ENCODE measurements around the gene KHDRBS2. TPM values are rescaled to one million over a fixed set of nuclear protein-coding genes. Genes with fewer than 3 reads are reported as not detected.

KHDRBS2 gene
- polyA plus RNA-seq, 1 of the 3 experiments (the other 2 are of a cell fraction), result not detected

- Histone ChIP-seq H3K79me2 (ENCODE audit: insufficient read depth) (no peaks in the 10 kb centered on the region), H2AFZ (ENCODE audit: low read depth) (no peak overlapping the region), H3K27me3 (ENCODE audit: insufficient read depth) (no peaks in the 10 kb centered on the region), H3K36me3 (replicated peaks in 1 of 2; ENCODE audit: control insufficient read depth in 1 of 2, insufficient read depth in 2 of 2, low read length in 1 of 2) (no peaks in the 10 kb centered on the region), H3K9me2 (no peaks in the 10 kb centered on the region), H3F3A (replicated peaks; ENCODE audit: insufficient read depth) (no peaks in the 10 kb centered on the region), H3K4me2 (no peak overlapping the region), H4K20me1 (ENCODE audit: insufficient read depth) (no peaks in the 10 kb centered on the region), H3K27ac (ENCODE audit: low read depth in 2 of 2, low read length in 1 of 2) (no peak overlapping the region), H3K4me3 (ENCODE audit: low read depth in 2 of 2, low read length in 1 of 2) (no peak overlapping the region), H3K9ac (no peak overlapping the region), H3K4me1 (ENCODE audit: control insufficient read depth in 1 of 2, insufficient read depth in 2 of 2, low read depth in 1 of 2, low read length in 1 of 2) (no peaks in the 10 kb centered on the region), H3K9me3 (no peaks in the 10 kb centered on the region)
- no peak for DNase-seq
- 0% methylated on average over 2 of the region's 2 CpGs for WGBS (ENCODE audit: low lambda C conversion rate)
- ChIA-PET POLR2A (no interaction called here), CTCF (no interaction called here)
- no peak for TF ChIP-seq JUND (IDR thresholded peaks at IDR 0.05)
- TF ChIP-seq RCOR1 (IDR thresholded peaks at IDR 0.05; ENCODE audit: low read length), result no peak
- no peak for TF ChIP-seq RXRA (IDR thresholded peaks at IDR 0.05; ENCODE audit: borderline replicate concordance, low read depth)
- no peak for TF ChIP-seq MAX (IDR thresholded peaks at IDR 0.05; ENCODE audit: low read depth)
- no peak for TF ChIP-seq NRF1 (IDR thresholded peaks at IDR 0.05; ENCODE audit: low read depth, low read length)
- TF ChIP-seq CHD2 (IDR thresholded peaks at IDR 0.05; ENCODE audit: low read length, partially characterized antibody), result no peak
- no peak for TF ChIP-seq RFX5 (IDR thresholded peaks at IDR 0.05; ENCODE audit: low read length)
- no peak for TF ChIP-seq ELF1 (IDR thresholded peaks at IDR 0.05)
- TF ChIP-seq POLR2AphosphoS5 (IDR thresholded peaks at IDR 0.05; ENCODE audit: low read depth, low read length), result no peak
- TF ChIP-seq RAD21 (IDR thresholded peaks at IDR 0.05; ENCODE audit: low read length), result no peak
- TF ChIP-seq SMC3 (IDR thresholded peaks at IDR 0.05; ENCODE audit: low read depth, low read length), result no peak
- TF ChIP-seq EP300 (IDR thresholded peaks at IDR 0.05; ENCODE audit: borderline replicate concordance in 1 of 2, low read depth in 1 of 2, low read length in 1 of 2), result no peak
- no peak for TF ChIP-seq YY1 (IDR thresholded peaks at IDR 0.05; ENCODE audit: low read depth)
- no peak for TF ChIP-seq SIN3A (IDR thresholded peaks at IDR 0.05; ENCODE audit: borderline replicate concordance, low read depth, low read length)
- no peak for TF ChIP-seq FOSL2 (IDR thresholded peaks at IDR 0.05; ENCODE audit: borderline replicate concordance, low read depth)
- TF ChIP-seq EZH2phosphoT487 (IDR thresholded peaks at IDR 0.05; ENCODE audit: borderline replicate concordance, low read depth), result no peak
These were observed 468.3 kb downstream of the KHDRBS2 start for GRCh38 chr6:61817716-61818115.

- H3K4me2 ChIP-seq, result no peak overlapping the region
- H3K9me2 ChIP-seq, result no peaks in the 10 kb centered on the region
- no peak overlapping the region for H3K27ac ChIP-seq (ENCODE audit: low read depth in 2 of 2, low read length in 1 of 2)
- H3K4me3 ChIP-seq (ENCODE audit: low read depth in 2 of 2, low read length in 1 of 2), result no peak overlapping the region
- no peaks in the 10 kb centered on the region for H3K27me3 ChIP-seq (ENCODE audit: insufficient read depth)
- H2AFZ ChIP-seq (ENCODE audit: low read depth), result no peak overlapping the region
- DNase-seq, result no peak
- no peaks in the 10 kb centered on the region for H3F3A ChIP-seq (replicated peaks; ENCODE audit: insufficient read depth)
- H4K20me1 ChIP-seq (ENCODE audit: insufficient read depth), result no peaks in the 10 kb centered on the region
- H3K9ac ChIP-seq, result no peak overlapping the region
- no peaks in the 10 kb centered on the region for H3K4me1 ChIP-seq (ENCODE audit: control insufficient read depth in 1 of 2, insufficient read depth in 2 of 2, low read depth in 1 of 2, low read length in 1 of 2)
- no peaks in the 10 kb centered on the region for H3K36me3 ChIP-seq (replicated peaks in 1 of 2; ENCODE audit: control insufficient read depth in 1 of 2, insufficient read depth in 2 of 2, low read length in 1 of 2)
- no peaks in the 10 kb centered on the region for H3K79me2 ChIP-seq (ENCODE audit: insufficient read depth)
- ChIA-PET POLR2A (no interaction called here), CTCF (interaction anchor here (0.9 to 1.5 kb wide), 5 partner anchors 10 to 474 kb away, joined by 3 to 16 read pairs (median 5); no protein-coding TSS in a partner anchor)
- no peaks in the 10 kb centered on the region for H3K9me3 ChIP-seq
- 0% methylated on average over 3 of the region's 3 CpGs for WGBS (ENCODE audit: low lambda C conversion rate)
- TF ChIP-seq REST (IDR thresholded peaks at IDR 0.05; ENCODE audit: low read depth, low read length) (no peak), RCOR1 (IDR thresholded peaks at IDR 0.05; ENCODE audit: low read length) (no peak), IRF3 (IDR thresholded peaks at IDR 0.05; ENCODE audit: low read depth, low read length) (no peak), SIN3A (IDR thresholded peaks at IDR 0.05; ENCODE audit: borderline replicate concordance, low read depth, low read length) (no peak), RXRA (IDR thresholded peaks at IDR 0.05; ENCODE audit: borderline replicate concordance, low read depth) (no peak), POLR2AphosphoS5 (IDR thresholded peaks at IDR 0.05; ENCODE audit: low read depth, low read length) (no peak), JUND (IDR thresholded peaks at IDR 0.05) (no peak), TEAD4 (IDR thresholded peaks at IDR 0.05; ENCODE audit: borderline replicate concordance, insufficient read depth) (no peak), USF1 (IDR thresholded peaks at IDR 0.05; ENCODE audit: borderline replicate concordance, low read depth) (no peak), NFIC (IDR thresholded peaks at IDR 0.05; ENCODE audit: borderline replicate concordance) (no peak), USF2 (IDR thresholded peaks at IDR 0.05; ENCODE audit: borderline replicate concordance, low read depth, low read length) (no peak), TAF1 (IDR thresholded peaks at IDR 0.05; ENCODE audit: borderline replicate concordance, low read depth, low read length) (no peak), RFX5 (IDR thresholded peaks at IDR 0.05; ENCODE audit: low read length) (no peak)
These were observed 476.0 kb downstream of the KHDRBS2 start for GRCh38 chr6:61810047-61810446.

Measured in SK-N-SH (cell line).